IPS DF 6.9 (cell line): ENCODE results near the gene PRSS22.

Experiments used
- DNase-seq: peaks from one replicate; pipeline ENCODE4 v3.0.0-alpha.2; 2013; ENCODE audit warnings: low read depth, low spot score
- H3K27ac ChIP-seq: one replicate; pipeline ENCODE4 v1.5.1; 2013; ENCODE audit warnings: low read length, control low read depth
- H3K27me3 ChIP-seq: 2 replicates; pipeline ENCODE4 v1.6.1; 2013; ENCODE audit warnings: mild to moderate bottlenecking, low read length; ENCODE audit not compliant: control insufficient read depth, insufficient read depth
- H3K36me3 ChIP-seq: 2 replicates; pipeline ENCODE4 v1.6.1; 2013; ENCODE audit warnings: low read length; ENCODE audit not compliant: control insufficient read depth, insufficient read depth
- H3K4me1 ChIP-seq: 2 replicates; pipeline ENCODE4 v1.6.1; 2013; ENCODE audit warnings: low read length; ENCODE audit not compliant: control insufficient read depth, insufficient read depth
- H3K4me3 ChIP-seq: 2 replicates; pipeline ENCODE4 v1.5.1; 2013; ENCODE audit warnings: mild to moderate bottlenecking, low read length
- H3K9me3 ChIP-seq: 2 replicates; pipeline ENCODE4 v1.6.1; 2013; ENCODE audit warnings: low read length, inconsistent platforms; ENCODE audit not compliant: control insufficient read depth, insufficient read depth
- WGBS: extraction: QIAGEN DNeasy Blood & Tissue Kit; methylation state at CpG from one replicate; pipeline ENCODE4 v1.1.7; 2013; ENCODE audit warnings: mixed read lengths, missing lambda C conversion rate; ENCODE audit not compliant: insufficient read length, insufficient coverage; 5-methylcytosine and 5-hydroxymethylcytosine counted together

The PRSS22 gene

DNA sequence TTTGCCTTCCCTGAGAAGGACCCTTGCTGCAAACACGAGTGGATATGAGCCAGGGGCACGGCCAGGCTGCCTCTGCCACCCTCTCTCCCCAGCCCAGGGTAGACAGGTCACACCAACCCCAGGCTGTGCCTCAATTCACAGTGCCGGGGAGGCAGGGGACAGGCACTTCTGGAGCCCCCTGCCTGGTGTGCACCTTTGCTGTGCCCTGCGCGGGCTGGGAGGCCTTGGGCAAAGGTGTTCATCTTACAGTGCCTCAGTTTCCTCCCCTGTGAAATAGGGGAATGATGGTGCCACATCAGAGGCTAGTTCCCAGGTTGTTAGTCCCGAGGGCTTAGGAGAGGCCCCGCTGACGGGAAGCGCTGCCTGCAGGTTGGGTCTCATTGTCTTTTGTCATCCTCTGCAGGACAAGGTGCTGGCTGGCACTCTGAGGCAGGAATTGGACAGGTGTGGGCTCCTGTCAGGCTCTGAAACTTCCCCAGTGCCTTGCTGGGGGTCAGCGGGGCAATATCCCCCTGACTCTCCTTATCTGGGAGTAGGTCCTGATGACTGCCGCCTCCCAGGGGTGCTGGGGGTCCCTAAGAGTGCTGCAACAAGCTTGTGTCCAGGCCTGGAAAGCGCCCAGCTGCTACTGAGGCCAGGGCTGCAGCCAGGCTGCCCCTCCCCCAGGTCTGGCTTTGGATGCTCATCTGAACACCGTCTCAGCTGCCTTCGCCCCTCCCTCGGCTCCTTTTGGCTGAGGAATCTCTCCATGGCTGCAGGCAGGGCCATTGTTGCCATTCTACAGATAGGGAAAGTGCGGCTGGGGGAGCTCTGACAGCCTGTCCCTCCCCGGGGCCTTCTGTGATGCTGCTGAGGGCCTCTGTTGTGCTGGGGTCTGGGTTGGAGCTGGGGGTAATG lies 37.8 kb downstream of the PRSS22 start:
- H3K27me3 ChIP-seq, result no peaks in the 10 kb centered on the region
- no peak for DNase-seq
- H3K9me3 ChIP-seq, result no peaks in the 10 kb centered on the region
- no CpG with 5 or more reads among the region's 17 CpGs for WGBS
- no peaks in the 10 kb centered on the region for H3K36me3 ChIP-seq
- no peak overlapping the region for H3K4me3 ChIP-seq
- H3K27ac ChIP-seq, result no peak overlapping the region
- H3K4me1 ChIP-seq, result no peaks in the 10 kb centered on the region

DNA sequence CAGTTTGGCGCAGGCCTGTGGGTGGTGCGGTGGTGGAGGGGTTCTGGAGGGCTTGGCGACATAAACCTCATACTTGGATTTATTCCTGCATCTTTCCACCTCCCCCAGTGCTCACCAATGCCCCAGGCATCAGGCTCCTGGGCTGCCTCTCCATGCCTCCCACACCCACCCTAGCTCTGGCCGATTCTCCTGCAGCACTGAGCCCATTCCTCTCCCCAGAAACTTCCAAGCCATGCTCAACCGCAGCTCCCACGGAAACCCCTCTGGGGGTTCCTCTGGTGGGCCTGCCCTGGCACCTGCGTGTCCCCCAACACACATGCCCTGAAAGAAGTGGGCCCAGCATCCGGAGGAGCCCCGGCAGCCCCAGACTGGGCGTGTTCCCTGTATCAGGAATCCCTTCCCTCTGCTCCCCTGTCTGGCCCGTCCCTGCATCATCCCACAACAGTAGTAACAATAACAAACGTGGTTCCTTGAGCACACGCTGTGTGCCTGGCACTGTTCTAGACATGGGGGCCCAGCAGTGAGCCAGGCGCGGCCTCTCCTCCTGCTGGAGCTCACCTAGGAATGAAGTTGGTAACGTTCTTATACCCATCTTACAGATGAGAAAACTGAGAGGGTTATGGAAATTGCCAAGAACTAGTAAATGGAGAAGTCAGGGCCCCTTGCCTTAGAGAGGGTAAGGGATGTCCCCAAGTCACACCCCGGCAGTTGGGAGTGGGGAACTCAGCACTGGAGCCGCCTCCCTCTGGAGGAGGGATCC lies 38.6 kb downstream of the PRSS22 start:
- no peaks in the 10 kb centered on the region for H3K4me1 ChIP-seq
- no peaks in the 10 kb centered on the region for H3K9me3 ChIP-seq
- H3K36me3 ChIP-seq, result no peaks in the 10 kb centered on the region
- DNase-seq, result no peak
- H3K27me3 ChIP-seq, result no peaks in the 10 kb centered on the region
- no peak overlapping the region for H3K27ac ChIP-seq
- H3K4me3 ChIP-seq, result no peak overlapping the region
- WGBS, result no CpG with 5 or more reads among the region's 18 CpGs

- Histone ChIP-seq H3K27ac (no peak overlapping the region), H3K27me3 (no peaks in the 10 kb centered on the region)
These were observed 39.6 kb downstream of the PRSS22 start for GRCh38 chr16:2818272-2818876.

GRCh38 chr16:2817340-2818271 lies 40.4 kb downstream of the PRSS22 start:
- no peak for DNase-seq
- Histone ChIP-seq H3K27ac (no peak overlapping the region), H3K36me3 (no peaks in the 10 kb centered on the region), H3K27me3 (no peaks in the 10 kb centered on the region), H3K4me3 (no peak overlapping the region; the same call in 1 of the 2 replicates), H3K9me3 (no peaks in the 10 kb centered on the region), H3K4me1 (no peaks in the 10 kb centered on the region)
- WGBS, result no CpG with 5 or more reads among the region's 68 CpGs

More at GRCh38 chr16:2818272-2818876, 39.6 kb downstream of the PRSS22 start:
- H3K4me3 ChIP-seq, result no peak overlapping the region
- no peaks in the 10 kb centered on the region for H3K4me1 ChIP-seq
- H3K9me3 ChIP-seq, result no peaks in the 10 kb centered on the region
- no CpG with 5 or more reads among the region's 10 CpGs for WGBS
- no peak for DNase-seq
- no peaks in the 10 kb centered on the region for H3K36me3 ChIP-seq

DNA sequence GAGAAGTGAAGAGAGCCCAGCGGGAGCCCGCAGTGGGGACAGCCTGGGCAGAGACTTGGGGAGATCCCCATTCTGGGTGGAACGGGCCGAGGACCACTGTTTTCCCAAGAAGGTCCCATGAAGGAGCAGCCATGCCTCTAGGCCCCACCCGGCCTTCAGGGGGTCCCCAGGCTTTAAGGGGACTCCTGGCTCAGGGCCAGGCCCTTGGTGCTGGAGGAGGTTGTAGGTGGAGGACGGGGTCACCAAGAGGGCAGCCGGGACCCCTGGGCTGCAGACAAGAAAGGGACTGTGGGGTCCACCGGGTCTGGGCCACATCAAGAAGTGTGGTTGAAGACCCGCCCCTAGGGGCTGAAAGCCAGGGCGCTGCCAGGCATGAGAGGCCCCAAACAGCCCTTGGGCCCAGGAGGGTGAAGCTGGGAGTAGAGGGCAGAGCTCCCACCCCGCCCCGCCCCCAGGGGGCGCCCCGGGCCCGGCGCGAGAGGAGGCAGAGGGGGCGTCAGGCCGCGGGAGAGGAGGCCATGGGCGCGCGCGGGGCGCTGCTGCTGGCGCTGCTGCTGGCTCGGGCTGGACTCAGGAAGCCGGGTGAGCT lies 41.1 kb downstream of the PRSS22 start, which contains the start of gene PRSS21:
TSS of gene PRSS21 (plus strand) at position 487 of the 589 bp plus-strand sequence. CDS start at position 519, 32 bp downstream.
- DNase-seq, result no peak
- H3K27ac ChIP-seq, result no peak within 1 kb of the TSS

DNA sequence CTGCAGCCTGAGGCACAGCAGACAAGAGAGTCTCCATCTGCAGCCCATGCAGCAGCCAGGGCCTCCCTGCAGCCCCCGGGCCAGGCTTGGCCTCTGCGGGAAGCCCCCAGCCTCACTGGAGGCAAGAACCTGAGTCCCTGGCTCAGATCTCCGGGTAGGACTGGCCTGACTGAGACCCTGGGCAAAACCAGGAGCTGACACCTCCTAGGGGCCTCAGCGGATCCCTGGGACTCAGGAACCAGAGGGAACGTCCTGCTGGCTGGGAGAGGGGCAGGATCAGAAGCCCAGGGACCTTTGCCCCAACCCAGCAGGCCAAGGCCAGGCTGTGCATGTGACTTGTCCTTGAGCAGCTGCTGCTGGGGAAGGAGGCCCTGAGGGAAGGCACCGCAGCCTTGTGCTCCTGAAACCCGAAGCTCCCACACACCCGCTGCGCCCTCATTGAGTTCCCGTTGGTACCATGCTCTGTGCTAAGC lies 42.6 kb downstream of the PRSS22 start:
- 0 out of 2 replicates have a peak, but pooled peaks cover 2% of the 10 kb centered on the region for H3K4me1 ChIP-seq
- H3K4me3 ChIP-seq, result no peak overlapping the region
- no peak for DNase-seq
- no CpG with 5 or more reads among the region's 10 CpGs for WGBS
- H3K36me3 ChIP-seq, result no peaks in the 10 kb centered on the region
- H3K27ac ChIP-seq, result no peak overlapping the region
- H3K9me3 ChIP-seq, result no peaks in the 10 kb centered on the region
- no peaks in the 10 kb centered on the region for H3K27me3 ChIP-seq

More for the DNA sequence above, 41.1 kb downstream of the PRSS22 start, which contains the start of gene PRSS21:
- no peaks in the 10 kb centered on the region for H3K27me3 ChIP-seq
- no peaks in the 10 kb centered on the region for H3K9me3 ChIP-seq
- no peaks in the 10 kb centered on the region for H3K36me3 ChIP-seq
- no CpG with 5 or more reads among the region's 28 CpGs for WGBS
- no peak within 1 kb of the TSS; the same call in 1 of the 2 replicates for H3K4me3 ChIP-seq
- H3K4me1 ChIP-seq, result 0 out of 2 replicates have a peak, but pooled peaks cover 2% of the 10 kb centered on the region

DNA sequence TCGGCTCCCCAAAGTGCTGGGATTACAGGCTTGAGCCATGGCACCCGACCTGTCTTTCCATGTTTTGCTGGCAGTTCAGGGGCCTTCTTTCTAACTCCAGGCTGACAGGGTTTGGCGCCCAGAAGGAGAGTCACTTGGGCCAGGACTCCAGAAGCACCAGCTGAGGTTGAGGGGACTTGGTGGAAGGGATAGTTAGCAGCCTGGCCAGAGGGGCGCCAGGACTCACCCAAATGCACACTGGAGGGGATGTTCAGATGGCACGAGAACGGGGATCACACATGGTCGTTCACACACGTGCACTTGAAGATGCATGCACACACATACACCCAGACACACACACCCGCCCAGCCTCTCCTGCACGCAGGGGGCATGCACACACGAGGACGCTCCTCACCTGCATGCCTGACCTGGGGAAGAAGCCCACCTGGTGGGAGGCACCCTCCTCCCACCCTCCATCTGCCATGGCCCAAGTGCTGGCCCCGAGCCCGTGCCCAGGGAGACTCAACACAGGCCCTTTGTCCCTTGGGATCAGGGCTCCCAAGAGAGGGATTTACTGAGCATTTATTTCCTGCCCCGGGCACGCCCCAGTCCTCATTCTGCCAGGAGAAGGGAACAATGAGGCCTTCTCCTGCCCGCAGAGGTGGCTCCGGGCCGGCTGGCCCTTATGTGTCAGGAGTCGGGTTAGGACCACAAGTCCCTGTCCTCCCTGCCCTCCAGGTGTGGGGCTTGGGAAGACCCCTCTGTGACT lies 43.2 kb downstream of the PRSS22 start:
- WGBS, result no CpG with 5 or more reads among the region's 20 CpGs
- no peaks in the 10 kb centered on the region for H3K36me3 ChIP-seq
- no peaks in the 10 kb centered on the region for H3K27me3 ChIP-seq
- 0 out of 2 replicates have a peak, but pooled peaks cover 2% of the 10 kb centered on the region for H3K4me1 ChIP-seq
- H3K27ac ChIP-seq, result no peak overlapping the region
- H3K9me3 ChIP-seq, result no peaks in the 10 kb centered on the region
- no peak for DNase-seq
- no peak overlapping the region for H3K4me3 ChIP-seq

DNA sequence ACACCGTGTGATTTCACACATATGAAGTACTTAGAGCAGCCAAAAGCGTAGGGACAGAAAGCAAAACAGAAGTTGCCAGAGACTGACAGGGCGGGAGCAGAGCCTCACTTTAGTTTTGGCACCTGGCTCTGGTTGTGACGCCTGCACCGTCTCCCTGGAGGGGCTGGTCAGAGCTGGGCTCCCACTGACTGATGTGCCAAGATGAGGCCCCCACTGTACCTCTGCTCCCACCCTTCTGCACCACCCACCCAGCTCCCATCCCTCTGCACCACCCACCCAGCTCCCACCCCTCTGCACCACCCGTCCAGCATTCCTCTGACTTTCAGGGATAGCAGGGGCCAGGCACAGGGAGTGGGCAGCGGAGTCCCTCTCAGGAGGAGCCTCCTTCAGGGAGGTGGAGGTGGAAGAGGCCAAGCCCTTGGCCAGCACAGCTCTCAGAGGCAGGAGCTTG lies 44.2 kb downstream of the PRSS22 start:
- no peak for DNase-seq
- Histone ChIP-seq H3K27me3 (no peaks in the 10 kb centered on the region), H3K4me3 (no peak overlapping the region), H3K4me1 (0 out of 2 replicates have a peak, but pooled peaks cover 2% of the 10 kb centered on the region), H3K27ac (no peak overlapping the region), H3K36me3 (no peaks in the 10 kb centered on the region), H3K9me3 (no peaks in the 10 kb centered on the region)
- no CpG with 5 or more reads among the region's 7 CpGs for WGBS
